Spleen (tissue), 11 donors: ENCODE results near the gene STK17A. TPM values are rescaled to one million over a fixed set of nuclear protein-coding genes. Genes with fewer than 3 reads are reported as not detected.

Source experiments
- DNase-seq: peaks from one replicate; pipeline ENCODE4 v3.0.0-alpha.2; 2020
- H3K27ac ChIP-seq, 8 donors: fragments of 200-600 bp; sonication (generic) in 7 of 8; 1 replicate in 4 of 8; 2 replicates in 4 of 8; pipeline versions ENCODE4 v1.5.0 to v1.8.0; 2016 to 2021; ENCODE audit warnings: inconsistent platforms in 4 of 8, mild to moderate bottlenecking in 4 of 8, moderate library complexity in 1 of 8
- H3K27me3 ChIP-seq, 7 donors: fragments of 200-600 bp; sonication (generic) in 6 of 7; replicated peaks in 1 of 7; 1 replicate in 4 of 7; 2 replicates in 3 of 7; pipeline versions ENCODE4 v1.5.0 to v1.8.0; 2016 to 2021; ENCODE audit warnings: inconsistent platforms in 3 of 7, mild to moderate bottlenecking in 1 of 7
- H3K36me3 ChIP-seq, 6 donors: fragments of 200-600 bp; sonication (generic) in 5 of 6; 1 replicate in 4 of 6; 2 replicates in 2 of 6; pipeline versions ENCODE4 v1.5.0 to v1.8.0; 2016 to 2021; ENCODE audit warnings: inconsistent platforms in 2 of 6
- H3K4me1 ChIP-seq, 6 donors: fragments of 200-600 bp; sonication (generic) in 5 of 6; 1 replicate in 3 of 6; 2 replicates in 3 of 6; pipeline versions ENCODE4 v1.5.0 to v1.8.0; 2016 to 2021; ENCODE audit warnings: inconsistent platforms in 3 of 6
- H3K4me3 ChIP-seq, 8 donors: fragments of 200-600 bp; sonication (generic) in 7 of 8; 1 replicate in 4 of 8; 2 replicates in 4 of 8; pipeline versions ENCODE4 v1.5.0 to v1.8.0; 2016 to 2021; ENCODE audit warnings: inconsistent platforms in 4 of 8, mild to moderate bottlenecking in 4 of 8, moderate library complexity in 2 of 8
- H3K9me3 ChIP-seq, 8 donors: fragments of 200-600 bp; sonication (generic) in 7 of 8; 1 replicate in 4 of 8; 2 replicates in 4 of 8; pipeline versions ENCODE4 v1.5.0 to v1.8.0; 2016 to 2021; ENCODE audit warnings: inconsistent platforms in 4 of 8
- POLR2A ChIP-seq, 3 donors: fragments of 450-650 bp; IDR thresholded peaks; one replicate each; pipeline ENCODE4 v1.5.1; 2017; ENCODE audit warnings: antibody characterized with exemption in 3 of 3, mild to moderate bottlenecking in 1 of 3
- POLR2AphosphoS5 ChIP-seq, 3 donors: sonication (generic); formaldehyde crosslinking; IDR thresholded peaks; one replicate each; pipeline ENCODE4 v1.5.1; 2017; ENCODE audit warnings: antibody characterized with exemption in 3 of 3
- WGBS, 5 donors: extraction: QIAGEN DNeasy Blood & Tissue Kit in 3 of 5; methylation state at CpG; one replicate each; pipeline versions ENCODE4 v1.1.5 to v1.1.7; 2013 to 2018; 5-methylcytosine and 5-hydroxymethylcytosine counted together
- intact Hi-C: fragments of 100-400 bp; cut with DNase I; formaldehyde crosslinking; loops from one replicate; pipeline ENCODE4 v1.15.0; 2023; ENCODE audit warnings: low total_unique reads
- polyA plus RNA-seq, 3 donors: library from polyadenylated mRNA; stranded (reverse); fragments of 200-250 nt; gene quantifications; one replicate each; pipeline ENCODE4 v1.2.1, GENCODE V29; 2013
- total RNA-seq, 7 donors: library from RNA; depleted of rRNA in 3 of 7; stranded (reverse); fragments of >200 nt in 3 of 7; fragmentation: NEBNext Ultra II Directional in 4 of 7; extraction: Animal tissue kit (Norgen Biotek cat#: 25700) in 4 of 7; gene quantifications; one replicate each; pipeline versions ENCODE4 v1.1.0 to v1.2.1, GENCODE V29; 2016 to 2021
- TF ChIP-seq, protein P1 (sequence below), 11 experiments: fragments of 200-600 bp in 7 of 11; fragments of 450-650 bp in 4 of 11; sonication (generic) in 4 of 11; IDR thresholded peaks in 8 of 11; conservative IDR thresholded peaks in 3 of 11; 1 replicate in 7 of 11; 2 replicates in 4 of 11; pipeline versions ENCODE4 v1.4.0 to v1.8.0; 2016 to 2021; ENCODE audit warnings: antibody characterized with exemption in 11 of 11, inconsistent platforms in 4 of 11, mild to moderate bottlenecking in 1 of 11
- donor health status: healthy with polysubstance abuse.
- donor health status: DM: no; HTN: no; CAD: no; lungs with moderate emphysema.
- donor health status: DM: no; HTN: no; CAD: no.
- donor health status: Bipolar disorder and iron deficiency.
- donor health status: healthy.
- donor health status: DM: no; HTN: no; CAD: no.
- donor health status: DM: yes; HTN: yes; CAD: no.

Gene STK17A
- total and polyA plus RNA-seq, 10 donors = 33.4 to 70.1 (median 53.4) TPM

- 69 to 90% (median 79%) methylated on average over 4 of the region's 4 CpGs for WGBS, 5 donors
- peaks cover 39 to 85% (median 62%) of the 10 kb centered on the region in 6 donors for H3K4me1 ChIP-seq
- intact Hi-C loops = no loop called here
Observed at GRCh38 chr7:43653891-43654504, 71.1 kb downstream of the STK17A start.

GRCh38 chr7:43655584-43655983 is 72.7 kb downstream of the STK17A start:
- Histone ChIP-seq H3K36me3 (peaks cover 0 to 10% (median 0%) of the 10 kb centered on the region in 6 donors), H3K4me1 (peaks cover 33 to 85% (median 56%) of the 10 kb centered on the region in 6 donors), H3K9me3 (no peaks in the 10 kb centered on the region), H3K27me3 (no peaks in the 10 kb centered on the region), H3K27ac (no peak overlapping the region), H3K4me3 (no peak overlapping the region)
- intact Hi-C loops = no loop called here
- WGBS, 5 donors = 93 to 97% (median 96%) methylated on average over 3 of the region's 3 CpGs
- TF ChIP-seq, protein P1, sequence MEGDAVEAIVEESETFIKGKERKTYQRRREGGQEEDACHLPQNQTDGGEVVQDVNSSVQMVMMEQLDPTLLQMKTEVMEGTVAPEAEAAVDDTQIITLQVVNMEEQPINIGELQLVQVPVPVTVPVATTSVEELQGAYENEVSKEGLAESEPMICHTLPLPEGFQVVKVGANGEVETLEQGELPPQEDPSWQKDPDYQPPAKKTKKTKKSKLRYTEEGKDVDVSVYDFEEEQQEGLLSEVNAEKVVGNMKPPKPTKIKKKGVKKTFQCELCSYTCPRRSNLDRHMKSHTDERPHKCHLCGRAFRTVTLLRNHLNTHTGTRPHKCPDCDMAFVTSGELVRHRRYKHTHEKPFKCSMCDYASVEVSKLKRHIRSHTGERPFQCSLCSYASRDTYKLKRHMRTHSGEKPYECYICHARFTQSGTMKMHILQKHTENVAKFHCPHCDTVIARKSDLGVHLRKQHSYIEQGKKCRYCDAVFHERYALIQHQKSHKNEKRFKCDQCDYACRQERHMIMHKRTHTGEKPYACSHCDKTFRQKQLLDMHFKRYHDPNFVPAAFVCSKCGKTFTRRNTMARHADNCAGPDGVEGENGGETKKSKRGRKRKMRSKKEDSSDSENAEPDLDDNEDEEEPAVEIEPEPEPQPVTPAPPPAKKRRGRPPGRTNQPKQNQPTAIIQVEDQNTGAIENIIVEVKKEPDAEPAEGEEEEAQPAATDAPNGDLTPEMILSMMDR (IDR thresholded peaks at IDR 0.05 in 8 of 11, conservative IDR thresholded peaks at IDR 0.05 in 3 of 11) = no peak
- TF ChIP-seq POLR2AphosphoS5 (IDR thresholded peaks at IDR 0.05) (no peak), POLR2A (IDR thresholded peaks at IDR 0.05) (no peak)
- no peak for DNase-seq

More at GRCh38 chr7:43653891-43654504, 71.1 kb downstream of the STK17A start:
- peaks cover 0 to 10% (median 0%) of the 10 kb centered on the region in 6 donors for H3K36me3 ChIP-seq
- DNase-seq = no peak
- H3K9me3 ChIP-seq = no peaks in the 10 kb centered on the region
- H3K27me3 ChIP-seq = no peaks in the 10 kb centered on the region
- H3K4me3 ChIP-seq = no peak overlapping the region
- TF ChIP-seq POLR2A (IDR thresholded peaks at IDR 0.05) (no peak), POLR2AphosphoS5 (IDR thresholded peaks at IDR 0.05) (no peak)
- TF ChIP-seq, protein P1 (IDR thresholded peaks at IDR 0.05 in 8 of 11, conservative IDR thresholded peaks at IDR 0.05 in 3 of 11) = no peak
- H3K27ac ChIP-seq = peak overlapping the region in 7 of 8 donors; percentile 35 to 98 (median 91)

DNA sequence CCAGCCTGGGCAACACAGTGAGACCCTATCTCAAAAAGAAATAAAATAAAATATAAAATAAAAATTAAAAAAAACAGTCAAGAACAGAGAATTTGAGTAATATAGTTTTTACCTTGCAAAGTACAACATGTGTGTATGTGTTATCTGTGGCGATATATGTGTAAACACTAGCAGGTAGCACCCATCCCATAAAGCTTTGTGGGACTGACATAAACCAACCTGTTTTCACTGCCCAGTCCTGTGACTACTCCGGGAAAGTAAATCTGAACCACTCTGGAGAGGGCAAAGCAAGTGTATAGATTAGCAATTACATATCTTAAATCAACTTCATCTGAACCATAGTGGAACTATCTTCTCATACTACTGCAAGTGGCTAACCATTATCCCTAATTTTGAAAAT is 74.1 kb downstream of the STK17A start:
- H3K4me1 ChIP-seq = peaks cover 27 to 78% (median 42%) of the 10 kb centered on the region in 6 donors
- TF ChIP-seq, protein P1 (IDR thresholded peaks at IDR 0.05 in 8 of 11, conservative IDR thresholded peaks at IDR 0.05 in 3 of 11) = no peak
- TF ChIP-seq POLR2A (IDR thresholded peaks at IDR 0.05) = no peak
- no peak for TF ChIP-seq POLR2AphosphoS5 (IDR thresholded peaks at IDR 0.05)
- H3K9me3 ChIP-seq = no peaks in the 10 kb centered on the region
- H3K27me3 ChIP-seq = no peaks in the 10 kb centered on the region
- 93 to 100% (median 96%) methylated on average over 2 of the region's 2 CpGs for WGBS, 5 donors
- no peak overlapping the region for H3K4me3 ChIP-seq
- intact Hi-C loops = no loop called here
- H3K27ac ChIP-seq = no peak overlapping the region
- no peak for DNase-seq
- H3K36me3 ChIP-seq = peaks cover 0 to 12% (median 0%) of the 10 kb centered on the region in 6 donors

GRCh38 chr7:43658718-43659548 is 76.0 kb downstream of the STK17A start:
- intact Hi-C loops = no loop called here
- TF ChIP-seq POLR2A (IDR thresholded peaks at IDR 0.05) (no peak), POLR2AphosphoS5 (IDR thresholded peaks at IDR 0.05) (no peak)
- TF ChIP-seq, protein P1 (IDR thresholded peaks at IDR 0.05 in 8 of 11, conservative IDR thresholded peaks at IDR 0.05 in 3 of 11) = no peak
- Histone ChIP-seq H3K9me3 (no peaks in the 10 kb centered on the region), H3K4me3 (no peak overlapping the region), H3K4me1 (peaks cover 17 to 60% (median 24%) of the 10 kb centered on the region in 6 donors), H3K27me3 (no peaks in the 10 kb centered on the region), H3K36me3 (peaks cover 0 to 15% (median 0%) of the 10 kb centered on the region in 6 donors), H3K27ac (peak overlapping the region; percentile 43 to 64 (median 56))
- no peak for DNase-seq
- 69 to 80% (median 76%) methylated on average over 7 of the region's 7 CpGs for WGBS, 5 donors
